Brain microvascular endothelial cell (primary cell): ENCODE data around the gene MAPK8IP1.

Source experiments
- DNase-seq: peaks from one replicate; pipeline ENCODE4 v3.0.0-alpha.2; 2020
- H3K27ac ChIP-seq: fragments of 250-450 bp; sonication (Bioruptor Pico); 2 replicates; pipeline ENCODE4 v1.5.1; 2020; ENCODE audit warnings: mild to moderate bottlenecking, moderate library complexity
- H3K27me3 ChIP-seq: fragments of 250-450 bp; sonication (Bioruptor Pico); replicated peaks from 2 replicates; pipeline ENCODE4 v1.5.1; 2020; ENCODE audit warnings: mild to moderate bottlenecking
- H3K36me3 ChIP-seq: fragments of 250-450 bp; sonication (Bioruptor Pico); replicated peaks from 2 replicates; pipeline ENCODE4 v1.5.1; 2020; ENCODE audit warnings: mild to moderate bottlenecking
- H3K4me3 ChIP-seq: 2 replicates; pipeline ENCODE4 v1.5.1; 2011; ENCODE audit warnings: low read depth, mild to moderate bottlenecking, control low read depth, low read length, moderate library complexity
- CTCF ChIP-seq: IDR thresholded peaks from 2 replicates; pipeline ENCODE4 v1.5.1; 2011; ENCODE audit warnings: low read depth, mild to moderate bottlenecking, moderate library complexity, low read length, control low read depth, inconsistent platforms; ENCODE audit errors: missing control alignments
- in situ Hi-C: cut with HindIII; loops from 2 replicates; pipeline ENCODE4 v1.10.0; 2017; ENCODE audit warnings: low sequenced_read_pairs, low pct_ligation_motif_present

The MAPK8IP1 gene

GRCh38 chr11:45939836-45940235 lies 54.4 kb downstream of the MAPK8IP1 start:
- Histone ChIP-seq H3K36me3 (peaks cover 16% of the 10 kb centered on the region), H3K4me3 (no peak overlapping the region), H3K27ac (no peak overlapping the region), H3K27me3 (no peaks in the 10 kb centered on the region)
- no peak for DNase-seq
- no peak for TF ChIP-seq CTCF
- in situ Hi-C loops, result no loop called here

GRCh38 chr11:45941285-45941684 lies 55.8 kb downstream of the MAPK8IP1 start:
- in situ Hi-C loops, result no loop called here
- no peak for TF ChIP-seq CTCF
- Histone ChIP-seq H3K4me3 (no peak overlapping the region), H3K27me3 (no peaks in the 10 kb centered on the region), H3K36me3 (peaks cover 17% of the 10 kb centered on the region), H3K27ac (no peak overlapping the region)
- DNase-seq, result no peak

- no peak for DNase-seq
- no peak overlapping the region for H3K4me3 ChIP-seq
- in situ Hi-C loops, result no loop called here
- peaks cover 21% of the 10 kb centered on the region for H3K36me3 ChIP-seq
- H3K27me3 ChIP-seq, result no peaks in the 10 kb centered on the region
- no peak for TF ChIP-seq CTCF
- no peak overlapping the region for H3K27ac ChIP-seq
Measured at GRCh38 chr11:45942381-45942780, 56.9 kb downstream of the MAPK8IP1 start.

GRCh38 chr11:45945397-45945999 lies 60.0 kb downstream of the MAPK8IP1 start:
- Histone ChIP-seq H3K27ac (no peak overlapping the region), H3K4me3 (no peak overlapping the region), H3K27me3 (no peaks in the 10 kb centered on the region), H3K36me3 (peaks cover 39% of the 10 kb centered on the region)
- in situ Hi-C loops, result no loop called here
- no peak for DNase-seq
- no peak for TF ChIP-seq CTCF

- DNase-seq, result no peak
- Histone ChIP-seq H3K4me3 (no peak overlapping the region), H3K27ac (no peak overlapping the region), H3K36me3 (peaks cover 43% of the 10 kb centered on the region), H3K27me3 (no peaks in the 10 kb centered on the region)
- TF ChIP-seq CTCF, result no peak
- in situ Hi-C loops, result no loop called here
Measured at GRCh38 chr11:45947885-45948284, 62.4 kb downstream of the MAPK8IP1 start.

- H3K27me3 ChIP-seq, result no peaks in the 10 kb centered on the region
- H3K36me3 ChIP-seq, result peaks cover 46% of the 10 kb centered on the region
- H3K27ac ChIP-seq, result no peak overlapping the region
- no peak for DNase-seq
- in situ Hi-C loops, result no loop called here
- H3K4me3 ChIP-seq, result no peak overlapping the region
- no peak for TF ChIP-seq CTCF
Measured at GRCh38 chr11:45948356-45948755, 62.9 kb downstream of the MAPK8IP1 start.
